SK-N-SH (cell line): Measurements from ENCODE around the gene SEC16A. TPM values are rescaled to one million over a fixed set of nuclear protein-coding genes. Genes with fewer than 3 reads are reported as not detected.

Source experiments
- CTCF ChIA-PET: fragments of 300-600, 350-600 bp; formaldehyde crosslinking; extraction: SDS; loops from one replicate; lab custom pipeline; 2021; lab: Yijun Ruan, JAX
- POLR2A ChIA-PET: fragments of 350-600 bp; sonication (Branson Sonifier 250); formaldehyde crosslinking; extraction: SDS; loops from one replicate; lab custom pipeline; 2020; ENCODE audit warnings: antibody characterized with exemption, inconsistent platforms; lab: Yijun Ruan, JAX
- DNase-seq: peaks from one replicate; pipeline ENCODE4 v3.0.0; 2012
- H2AFZ ChIP-seq: fragments of 200-600 bp; sonication (generic); 2 replicates; pipeline ENCODE4 v1.8.1; 2016; ENCODE audit warnings: antibody characterized with exemption, mild to moderate bottlenecking, low read depth
- H3F3A ChIP-seq: fragments of 200-600 bp; sonication (generic); replicated peaks from 2 replicates; pipeline ENCODE3; 2016; ENCODE audit warnings: antibody characterized with exemption, mild to moderate bottlenecking; ENCODE audit not compliant: insufficient read depth
- H3K27ac ChIP-seq, 2 experiments: fragments of 200-500 bp in 1 of 2; fragments of 200-600 bp in 1 of 2; sonication (Bioruptor generic) in 1 of 2; sonication (generic), shearing (Covaris generic) in 1 of 2; 2 replicates each; pipeline versions ENCODE4 v1.5.1 to v1.6.1; 2014 to 2016; ENCODE audit warnings: low read depth in 2 of 2, inconsistent platforms in 1 of 2, low read length in 1 of 2, mild to moderate bottlenecking in 1 of 2, mixed read lengths in 1 of 2
- H3K27me3 ChIP-seq: fragments of 200-600 bp; sonication (generic), shearing (Covaris generic); 2 replicates; pipeline ENCODE4 v1.6.1; 2016; ENCODE audit warnings: mixed run types; ENCODE audit not compliant: insufficient read depth
- H3K36me3 ChIP-seq, 2 experiments: fragments of 200-500 bp in 1 of 2; fragments of 200-600 bp in 1 of 2; sonication (Bioruptor generic) in 1 of 2; sonication (generic) in 1 of 2; replicated peaks in 1 of 2; 2 replicates each; pipeline versions ENCODE3 to v1.5.1; 2014 to 2016; ENCODE audit warnings: low read length in 1 of 2, mild to moderate bottlenecking in 1 of 2; ENCODE audit not compliant: insufficient read depth in 2 of 2, control insufficient read depth in 1 of 2
- H3K4me1 ChIP-seq, 2 experiments: fragments of 200-500 bp in 1 of 2; fragments of 200-600 bp in 1 of 2; sonication (Bioruptor generic) in 1 of 2; sonication (generic), shearing (Covaris generic) in 1 of 2; 2 replicates each; pipeline versions ENCODE4 v1.5.1 to v1.6.1; 2014 to 2016; ENCODE audit warnings: low read depth in 1 of 2, low read length in 1 of 2, mixed run types in 1 of 2; ENCODE audit not compliant: insufficient read depth in 2 of 2, control insufficient read depth in 1 of 2
- H3K4me2 ChIP-seq: fragments of 200-600 bp; sonication (generic), shearing (Covaris generic); 2 replicates; pipeline ENCODE4 v1.6.1; 2017; ENCODE audit warnings: mixed run types
- H3K4me3 ChIP-seq, 2 experiments: fragments of 200-500 bp in 1 of 2; fragments of 200-600 bp in 1 of 2; sonication (Bioruptor generic) in 1 of 2; sonication (generic), shearing (Covaris generic) in 1 of 2; 2 replicates each; pipeline versions ENCODE4 v1.5.1 to v1.8.1; 2014 to 2016; ENCODE audit warnings: low read depth in 2 of 2, inconsistent platforms in 1 of 2, low read length in 1 of 2, mild to moderate bottlenecking in 1 of 2, mixed read lengths in 1 of 2, moderate library complexity in 1 of 2
- H3K79me2 ChIP-seq: fragments of 200-600 bp; sonication (generic); 2 replicates; pipeline ENCODE4 v1.8.1; 2017; ENCODE audit warnings: mild to moderate bottlenecking; ENCODE audit not compliant: insufficient read depth
- H3K9ac ChIP-seq: fragments of 200-600 bp; sonication (generic); 2 replicates; pipeline ENCODE4 v1.6.1; 2017; ENCODE audit warnings: mixed run types
- H3K9me2 ChIP-seq: fragments of 200-600 bp; sonication (generic); 2 replicates; pipeline ENCODE4 v1.6.1; 2017; ENCODE audit warnings: mixed run types
- H3K9me3 ChIP-seq: fragments of 200-600 bp; sonication (generic); 2 replicates; pipeline ENCODE4 v1.6.1; 2017; ENCODE audit warnings: mixed run types, mild to moderate bottlenecking, moderate library complexity
- H4K20me1 ChIP-seq: fragments of 200-600 bp; sonication (generic); 2 replicates; pipeline ENCODE4 v1.6.1; 2017; ENCODE audit warnings: mild to moderate bottlenecking, mixed run types; ENCODE audit not compliant: insufficient read depth
- CHD2 ChIP-seq: fragments of 150-350 bp; IDR thresholded peaks from 2 replicates; pipeline ENCODE4 v1.6.1; 2018; ENCODE audit warnings: low read length; ENCODE audit not compliant: partially characterized antibody
- EP300 ChIP-seq, 2 experiments: IDR thresholded peaks; 2 replicates each; pipeline versions ENCODE4 v1.4.0 to v1.6.1; 2012; ENCODE audit warnings: borderline replicate concordance in 1 of 2, low read depth in 1 of 2, low read length in 1 of 2
- EZH2phosphoT487 ChIP-seq: fragments of 200-600 bp; sonication (generic); IDR thresholded peaks from 2 replicates; pipeline ENCODE4 v1.6.1; 2017; ENCODE audit warnings: low read depth, mixed run types, mild to moderate bottlenecking, antibody characterized with exemption, moderate library complexity, borderline replicate concordance
- FOXJ3 ChIP-seq: sonication (generic); formaldehyde crosslinking; IDR thresholded peaks from 2 replicates; pipeline ENCODE4 v1.5.1; 2020; ENCODE audit warnings: mild to moderate bottlenecking, missing genetic modification reagents
- GABPA ChIP-seq: IDR thresholded peaks from 2 replicates; pipeline ENCODE4 v1.4.0; 2012; ENCODE audit warnings: low read depth, mild to moderate bottlenecking
- MEF2A ChIP-seq: IDR thresholded peaks from 2 replicates; pipeline ENCODE4 v1.4.0; 2012; ENCODE audit warnings: low read depth, borderline replicate concordance
- MXI1 ChIP-seq: IDR thresholded peaks from 2 replicates; pipeline ENCODE4 v1.6.1; 2012; ENCODE audit warnings: mild to moderate bottlenecking, low read depth, low read length, improper control_type of control experiment
- POLR2AphosphoS5 ChIP-seq: IDR thresholded peaks from 2 replicates; pipeline ENCODE4 v1.6.1; 2012; ENCODE audit warnings: low read depth, low read length
- RAD21 ChIP-seq: IDR thresholded peaks from 2 replicates; pipeline ENCODE4 v1.6.1; 2012; ENCODE audit warnings: mild to moderate bottlenecking, low read length
- RFX5 ChIP-seq: IDR thresholded peaks from 2 replicates; pipeline ENCODE4 v1.6.1; 2012; ENCODE audit warnings: mild to moderate bottlenecking, improper control_type of control experiment, low read length
- TEAD4 ChIP-seq: IDR thresholded peaks from 2 replicates; pipeline ENCODE4 v1.4.0; 2012; ENCODE audit warnings: mild to moderate bottlenecking, borderline replicate concordance; ENCODE audit not compliant: insufficient read depth
- YY1 ChIP-seq: IDR thresholded peaks from 2 replicates; pipeline ENCODE4 v1.4.0; 2012; ENCODE audit warnings: low read depth, mild to moderate bottlenecking
- WGBS: methylation state at CpG from one replicate; pipeline ENCODE4 v1.1.6; 2017; ENCODE audit warnings: low lambda C conversion rate; 5-methylcytosine and 5-hydroxymethylcytosine counted together
- polyA plus RNA-seq, 3 experiments: library from polyadenylated mRNA; depleted of rRNA; stranded (reverse); fragments of >200 nt; gene quantifications; 2 replicates each; pipeline ENCODE4 v1.2.3, GENCODE V29; 2012
- TF ChIP-seq, protein P1 (sequence below): IDR thresholded peaks from 2 replicates; pipeline ENCODE4 v1.6.1; 2012; ENCODE audit warnings: mild to moderate bottlenecking, low read depth, low read length, moderate library complexity
- TF ChIP-seq, protein P2 (sequence below): IDR thresholded peaks from 2 replicates; pipeline ENCODE4 v1.4.0; 2012; ENCODE audit warnings: low read depth, borderline replicate concordance

Gene SEC16A
- polyA plus RNA-seq, 1 of the 3 experiments (the other 2 are of a cell fraction) = 25.9 TPM

DNA sequence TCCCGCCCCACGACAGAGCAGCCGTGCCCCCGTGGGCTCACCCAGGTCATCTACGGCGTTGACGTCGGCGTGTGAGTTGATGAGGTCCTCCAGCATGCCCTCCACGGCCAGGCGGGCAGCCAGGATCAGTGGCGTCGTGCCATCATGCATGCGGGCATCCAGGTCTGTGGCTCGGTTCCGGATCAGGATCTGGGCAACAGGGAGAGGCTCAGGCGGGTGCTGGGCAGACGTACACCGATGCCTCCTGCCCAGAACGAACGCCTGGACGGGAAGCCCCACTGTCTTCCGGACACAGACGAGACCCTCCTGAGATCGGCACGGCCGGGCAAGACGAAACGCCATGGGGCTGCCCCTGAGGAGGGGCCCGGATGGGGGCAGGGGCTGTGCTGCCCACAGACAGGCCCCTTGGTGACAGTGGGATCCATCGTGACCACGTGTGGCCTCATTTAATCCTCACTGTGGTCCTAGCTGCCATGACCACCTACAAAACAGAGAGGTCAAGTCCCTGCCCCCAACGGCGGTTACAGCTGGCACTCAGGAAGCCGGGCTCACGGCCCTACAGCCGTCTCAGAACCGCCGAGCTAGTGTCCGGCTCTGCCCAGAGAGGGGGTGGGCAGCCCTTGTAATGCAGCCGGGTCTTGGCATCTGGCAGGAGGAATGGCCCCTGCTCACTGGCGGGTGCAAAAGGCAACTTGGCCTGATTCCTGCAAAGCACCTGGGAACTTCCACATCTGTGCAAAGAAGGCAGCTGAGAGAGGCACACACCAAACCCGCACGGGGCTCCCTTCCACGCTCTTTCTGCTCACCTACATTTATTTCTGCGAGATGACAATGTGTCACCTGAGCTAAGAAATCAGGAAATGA lies 16.5 kb upstream of the SEC16A start:
- Histone ChIP-seq H3K27ac (no peak overlapping the region), H3K9me2 (no peaks in the 10 kb centered on the region), H3K9ac (no peak overlapping the region), H3K27me3 (no peaks in the 10 kb centered on the region), H3K4me1 (peaks cover 0 to 2% of the 10 kb centered on the region in 2 experiments; a peak in 1 of 4 replicates), H2AFZ (no peak overlapping the region), H3F3A (peaks cover 6% of the 10 kb centered on the region), H3K79me2 (no peaks in the 10 kb centered on the region), H3K36me3 (peaks cover 3 to 59% of the 10 kb centered on the region in 2 experiments), H3K4me2 (no peak overlapping the region), H3K9me3 (no peaks in the 10 kb centered on the region), H4K20me1 (no peaks in the 10 kb centered on the region), H3K4me3 (no peak overlapping the region)
- TF ChIP-seq, protein P1, sequence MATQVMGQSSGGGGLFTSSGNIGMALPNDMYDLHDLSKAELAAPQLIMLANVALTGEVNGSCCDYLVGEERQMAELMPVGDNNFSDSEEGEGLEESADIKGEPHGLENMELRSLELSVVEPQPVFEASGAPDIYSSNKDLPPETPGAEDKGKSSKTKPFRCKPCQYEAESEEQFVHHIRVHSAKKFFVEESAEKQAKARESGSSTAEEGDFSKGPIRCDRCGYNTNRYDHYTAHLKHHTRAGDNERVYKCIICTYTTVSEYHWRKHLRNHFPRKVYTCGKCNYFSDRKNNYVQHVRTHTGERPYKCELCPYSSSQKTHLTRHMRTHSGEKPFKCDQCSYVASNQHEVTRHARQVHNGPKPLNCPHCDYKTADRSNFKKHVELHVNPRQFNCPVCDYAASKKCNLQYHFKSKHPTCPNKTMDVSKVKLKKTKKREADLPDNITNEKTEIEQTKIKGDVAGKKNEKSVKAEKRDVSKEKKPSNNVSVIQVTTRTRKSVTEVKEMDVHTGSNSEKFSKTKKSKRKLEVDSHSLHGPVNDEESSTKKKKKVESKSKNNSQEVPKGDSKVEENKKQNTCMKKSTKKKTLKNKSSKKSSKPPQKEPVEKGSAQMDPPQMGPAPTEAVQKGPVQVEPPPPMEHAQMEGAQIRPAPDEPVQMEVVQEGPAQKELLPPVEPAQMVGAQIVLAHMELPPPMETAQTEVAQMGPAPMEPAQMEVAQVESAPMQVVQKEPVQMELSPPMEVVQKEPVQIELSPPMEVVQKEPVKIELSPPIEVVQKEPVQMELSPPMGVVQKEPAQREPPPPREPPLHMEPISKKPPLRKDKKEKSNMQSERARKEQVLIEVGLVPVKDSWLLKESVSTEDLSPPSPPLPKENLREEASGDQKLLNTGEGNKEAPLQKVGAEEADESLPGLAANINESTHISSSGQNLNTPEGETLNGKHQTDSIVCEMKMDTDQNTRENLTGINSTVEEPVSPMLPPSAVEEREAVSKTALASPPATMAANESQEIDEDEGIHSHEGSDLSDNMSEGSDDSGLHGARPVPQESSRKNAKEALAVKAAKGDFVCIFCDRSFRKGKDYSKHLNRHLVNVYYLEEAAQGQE = no peak
- TF ChIP-seq CHD2 = no peak
- TF ChIP-seq MXI1 = no peak
- no peak for TF ChIP-seq EP300 (IDR thresholded peaks at IDR 0.05; ENCODE audit: borderline replicate concordance in 1 of 2, low read depth in 1 of 2, low read length in 1 of 2)
- no peak for TF ChIP-seq RAD21
- TF ChIP-seq YY1 = no peak
- no peak for TF ChIP-seq MEF2A
- TF ChIP-seq, protein P2, sequence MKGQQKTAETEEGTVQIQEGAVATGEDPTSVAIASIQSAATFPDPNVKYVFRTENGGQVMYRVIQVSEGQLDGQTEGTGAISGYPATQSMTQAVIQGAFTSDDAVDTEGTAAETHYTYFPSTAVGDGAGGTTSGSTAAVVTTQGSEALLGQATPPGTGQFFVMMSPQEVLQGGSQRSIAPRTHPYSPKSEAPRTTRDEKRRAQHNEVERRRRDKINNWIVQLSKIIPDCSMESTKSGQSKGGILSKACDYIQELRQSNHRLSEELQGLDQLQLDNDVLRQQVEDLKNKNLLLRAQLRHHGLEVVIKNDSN = no peak
- TF ChIP-seq RFX5 = no peak
- no peak for TF ChIP-seq GABPA
- TF ChIP-seq EZH2phosphoT487 = no peak
- TF ChIP-seq POLR2AphosphoS5 = no peak
- TF ChIP-seq TEAD4 = no peak
- TF ChIP-seq FOXJ3 (CRISPR knock-in tag) = no peak
- ChIA-PET CTCF (interaction anchor here (1.0 to 7.0 kb wide), 4 partner anchors 12 to 132 kb away, joined by 3 to 54 read pairs (median 6); no protein-coding TSS in a partner anchor), POLR2A (no interaction called here)
- DNase-seq = no peak
- 93% methylated on average over 22 of the region's 46 CpGs for WGBS
